Hepatocyte (in vitro differentiated cells): ENCODE data around the gene FGF12.

Source experiments
- EZH2phosphoT487 ChIP-seq: fragments of 200-600 bp; sonication (generic); IDR thresholded peaks from one replicate; pipeline ENCODE4 v1.6.1; 2018; ENCODE audit warnings: antibody characterized with exemption, mild to moderate bottlenecking, low read depth, moderate library complexity; ENCODE audit not compliant: unreplicated experiment, severe bottlenecking
- TF ChIP-seq, protein P1 (sequence below): fragments of 200-600 bp; sonication (generic); IDR thresholded peaks from 2 replicates; pipeline ENCODE4 v1.5.1; 2016; ENCODE audit warnings: antibody characterized with exemption, mild to moderate bottlenecking; ENCODE audit not compliant: poor library complexity

DNA sequence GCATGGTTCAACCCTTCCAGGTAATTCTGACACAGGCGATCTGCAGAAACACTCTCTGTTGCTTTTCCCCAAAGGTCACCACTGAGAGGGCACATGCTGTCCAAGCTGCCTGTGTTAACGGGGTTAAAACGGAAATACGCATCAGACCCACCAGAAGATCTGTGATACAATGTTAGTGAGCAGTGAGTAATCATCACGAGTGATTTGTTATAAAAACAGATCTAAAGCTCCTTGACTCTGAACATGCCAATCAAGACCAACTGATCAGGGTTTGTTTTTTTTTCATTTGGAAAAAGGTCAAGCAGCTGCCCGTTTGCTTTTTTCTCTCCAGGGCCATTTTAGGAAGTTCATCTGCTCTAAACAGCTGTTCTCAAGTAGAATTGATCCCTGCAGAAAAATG lies 43.2 kb downstream of the FGF12 start:
- TF ChIP-seq, protein P1, sequence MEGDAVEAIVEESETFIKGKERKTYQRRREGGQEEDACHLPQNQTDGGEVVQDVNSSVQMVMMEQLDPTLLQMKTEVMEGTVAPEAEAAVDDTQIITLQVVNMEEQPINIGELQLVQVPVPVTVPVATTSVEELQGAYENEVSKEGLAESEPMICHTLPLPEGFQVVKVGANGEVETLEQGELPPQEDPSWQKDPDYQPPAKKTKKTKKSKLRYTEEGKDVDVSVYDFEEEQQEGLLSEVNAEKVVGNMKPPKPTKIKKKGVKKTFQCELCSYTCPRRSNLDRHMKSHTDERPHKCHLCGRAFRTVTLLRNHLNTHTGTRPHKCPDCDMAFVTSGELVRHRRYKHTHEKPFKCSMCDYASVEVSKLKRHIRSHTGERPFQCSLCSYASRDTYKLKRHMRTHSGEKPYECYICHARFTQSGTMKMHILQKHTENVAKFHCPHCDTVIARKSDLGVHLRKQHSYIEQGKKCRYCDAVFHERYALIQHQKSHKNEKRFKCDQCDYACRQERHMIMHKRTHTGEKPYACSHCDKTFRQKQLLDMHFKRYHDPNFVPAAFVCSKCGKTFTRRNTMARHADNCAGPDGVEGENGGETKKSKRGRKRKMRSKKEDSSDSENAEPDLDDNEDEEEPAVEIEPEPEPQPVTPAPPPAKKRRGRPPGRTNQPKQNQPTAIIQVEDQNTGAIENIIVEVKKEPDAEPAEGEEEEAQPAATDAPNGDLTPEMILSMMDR: no peak
- no peak for TF ChIP-seq EZH2phosphoT487
